Inflammatory macrophage treated with lipopolysaccharide for 4 hours (primary cell): Measurements from ENCODE around the gene INTS7.

Experiments
- DNase-seq: peaks from one replicate; pipeline ENCODE4 v3.0.0-alpha.2; 2020

Gene INTS7

DNA sequence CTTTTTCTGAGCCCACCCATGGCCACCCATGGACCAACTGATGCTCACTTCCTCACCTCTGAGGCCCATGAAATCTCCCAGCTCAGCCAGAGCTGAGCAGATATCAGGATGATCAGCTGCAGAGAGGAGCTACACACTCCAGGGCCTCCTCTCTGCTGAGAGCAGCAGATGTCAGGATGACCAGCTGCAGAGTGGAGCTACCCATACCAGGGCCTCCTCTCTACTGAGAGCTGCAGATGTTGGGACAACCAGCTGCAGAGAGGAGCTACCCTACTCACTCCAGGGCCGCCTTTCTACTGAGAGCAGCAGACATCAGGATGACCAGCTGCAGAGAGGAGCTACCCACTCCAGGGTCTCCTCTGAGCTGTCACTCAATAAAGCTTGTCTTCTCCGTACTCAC lies 133.4 kb downstream of the INTS7 start:
- no peak for DNase-seq

DNA sequence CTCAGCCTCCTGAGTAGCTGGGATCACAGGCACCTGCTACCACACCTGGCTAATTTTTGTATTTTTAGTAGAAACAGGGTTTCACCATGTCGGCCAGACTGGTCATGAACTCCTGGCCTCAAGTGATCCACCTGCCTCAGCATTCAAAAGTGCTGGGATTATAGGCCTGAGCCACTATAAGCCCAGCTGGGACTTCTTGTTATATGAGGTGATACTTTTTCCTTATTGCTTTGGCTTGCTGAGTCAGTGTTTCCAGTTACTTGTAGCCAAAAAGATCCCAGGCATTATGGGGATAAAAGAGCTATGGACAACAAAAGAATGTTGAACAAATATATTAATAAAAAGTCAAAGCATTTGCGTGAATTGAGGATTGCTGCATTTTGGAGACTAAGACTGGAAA lies 134.9 kb downstream of the INTS7 start:
- no peak for DNase-seq

DNA sequence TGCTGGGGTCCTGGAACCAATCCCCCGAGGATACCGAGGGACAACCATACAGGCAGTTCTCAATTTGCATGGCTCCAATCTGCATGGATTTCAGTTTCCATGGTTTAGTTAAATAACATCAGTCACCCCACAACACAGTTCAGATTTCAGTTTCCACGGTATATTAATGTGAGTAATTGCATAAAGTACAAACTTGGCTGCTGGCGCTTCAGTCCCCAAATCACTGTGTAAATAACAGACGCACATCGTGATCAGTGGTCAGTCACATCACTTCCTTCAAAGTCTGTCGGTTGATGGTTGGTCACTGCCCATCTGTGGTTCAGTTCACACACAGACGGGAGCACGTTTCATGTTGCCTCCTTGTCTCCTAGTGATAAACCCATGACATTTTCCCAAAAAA lies 138.4 kb downstream of the INTS7 start:
- no peak for DNase-seq

DNA sequence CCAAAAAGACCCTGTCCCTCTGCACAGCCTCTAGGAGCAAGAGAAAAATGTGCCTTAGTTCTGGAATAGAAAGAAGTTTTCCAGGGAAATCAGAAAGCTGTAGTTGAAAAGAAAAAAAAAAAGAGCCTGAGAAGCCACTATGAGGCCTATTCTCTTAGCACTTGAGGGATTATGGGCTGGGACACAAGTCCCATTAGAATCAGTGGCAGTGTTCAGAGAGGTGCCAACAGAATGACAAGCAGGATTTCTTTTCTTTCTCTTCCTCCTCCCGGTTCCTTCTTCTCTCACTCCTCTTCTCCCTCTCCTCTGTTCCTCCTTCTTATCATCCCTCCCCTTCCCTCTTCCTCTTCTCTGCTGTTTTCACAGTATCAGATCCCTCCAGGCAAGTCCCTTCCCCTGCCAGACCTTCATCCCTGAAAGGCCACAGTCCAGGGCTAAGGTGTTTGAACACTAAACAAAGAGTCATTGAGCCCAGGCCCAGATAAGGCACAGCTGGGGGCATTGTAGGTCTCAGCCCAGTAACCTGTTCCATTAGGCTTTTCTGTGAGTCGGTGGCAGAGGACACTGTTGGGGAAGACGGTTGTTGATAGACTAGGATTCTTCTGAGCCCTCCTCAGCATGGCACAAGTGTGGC lies 140.1 kb downstream of the INTS7 start:
- peak; percentile 48 for DNase-seq

DNA sequence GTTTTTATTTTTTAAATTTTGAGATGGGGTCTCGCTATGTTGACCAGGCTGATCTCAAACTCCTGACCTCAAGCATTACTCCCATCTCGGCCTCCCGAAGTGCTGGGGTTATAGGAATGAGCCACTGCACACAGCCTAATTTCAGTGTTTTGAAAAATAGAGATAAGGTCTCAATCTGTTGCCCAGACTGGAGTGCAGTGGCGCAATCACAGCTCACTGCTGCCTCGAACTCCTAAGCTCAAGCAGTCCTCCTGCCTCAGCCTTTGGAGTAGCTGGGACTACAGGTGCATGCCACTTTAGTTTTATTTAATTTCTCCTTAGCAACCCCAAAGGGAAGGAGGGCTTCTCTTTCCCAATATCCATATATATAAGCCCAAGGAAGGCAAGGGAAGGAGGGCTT lies 141.0 kb downstream of the INTS7 start:
- no peak for DNase-seq

DNA sequence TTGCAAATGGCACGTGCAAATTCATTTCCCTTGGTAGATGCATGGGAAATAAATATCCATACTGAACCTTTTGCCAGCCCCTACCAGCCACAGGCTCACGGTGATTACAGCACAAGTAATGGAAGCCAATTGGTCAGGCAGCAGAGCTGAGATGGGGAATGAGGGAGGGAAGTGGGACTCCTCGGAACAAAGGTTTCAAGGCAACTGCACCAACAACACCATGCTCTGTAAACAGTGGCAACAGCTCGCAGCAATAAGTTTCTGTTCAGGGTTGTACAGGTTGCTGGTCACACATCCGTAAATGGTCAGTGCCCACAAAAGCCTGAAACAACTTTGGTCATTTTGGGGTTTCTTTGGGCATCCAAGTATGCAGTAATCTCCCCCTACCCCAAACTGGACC lies 142.1 kb downstream of the INTS7 start:
- no peak for DNase-seq

DNA sequence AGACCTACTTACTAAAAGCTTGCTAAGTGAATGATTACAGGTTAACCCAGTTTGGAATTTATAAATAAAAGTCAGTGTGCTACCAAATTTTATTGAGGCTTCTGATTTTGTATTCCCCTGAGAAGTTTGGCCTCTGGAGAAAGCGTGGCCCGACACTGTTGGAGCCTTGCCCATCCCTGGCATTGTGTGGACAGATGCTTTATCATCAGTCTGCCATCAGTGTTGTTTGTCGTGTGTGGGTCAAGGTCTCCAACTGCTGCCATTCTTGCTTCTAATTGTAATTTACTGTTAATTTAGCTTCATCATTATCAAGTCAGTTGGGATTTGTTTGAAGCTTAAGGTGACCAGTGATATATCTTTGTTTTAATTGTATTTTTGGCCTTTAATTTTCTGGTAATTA lies 142.8 kb downstream of the INTS7 start:
- no peak for DNase-seq

DNA sequence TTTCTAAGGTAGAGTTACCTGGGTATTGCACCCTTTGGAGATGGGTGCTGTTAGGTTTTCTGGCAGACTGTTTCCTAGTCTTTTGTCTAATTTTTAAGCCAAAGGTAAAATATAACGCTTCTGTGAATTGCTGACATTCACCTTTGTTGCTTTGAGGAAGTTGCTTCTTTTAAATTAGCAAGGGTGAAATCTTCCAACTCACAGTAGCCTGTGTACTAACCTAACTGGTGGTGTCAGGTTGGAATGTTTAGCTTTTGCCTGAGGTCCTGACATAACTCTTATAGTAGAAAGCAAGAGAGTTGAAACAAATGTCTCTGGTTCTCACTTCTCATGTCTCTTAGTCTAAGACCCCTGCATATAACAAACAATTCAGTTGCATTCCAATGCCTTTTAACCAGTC lies 143.6 kb downstream of the INTS7 start:
- no peak for DNase-seq
